ENCODE results near the gene EVI5L. TPM values are rescaled to one million over a fixed set of nuclear protein-coding genes. Genes with fewer than 3 reads are reported as not detected.

Gene EVI5L
- total RNA-seq, 4 donors from 2014 or later: 8.3 to 15.5 (median 11.9) TPM

DNA sequence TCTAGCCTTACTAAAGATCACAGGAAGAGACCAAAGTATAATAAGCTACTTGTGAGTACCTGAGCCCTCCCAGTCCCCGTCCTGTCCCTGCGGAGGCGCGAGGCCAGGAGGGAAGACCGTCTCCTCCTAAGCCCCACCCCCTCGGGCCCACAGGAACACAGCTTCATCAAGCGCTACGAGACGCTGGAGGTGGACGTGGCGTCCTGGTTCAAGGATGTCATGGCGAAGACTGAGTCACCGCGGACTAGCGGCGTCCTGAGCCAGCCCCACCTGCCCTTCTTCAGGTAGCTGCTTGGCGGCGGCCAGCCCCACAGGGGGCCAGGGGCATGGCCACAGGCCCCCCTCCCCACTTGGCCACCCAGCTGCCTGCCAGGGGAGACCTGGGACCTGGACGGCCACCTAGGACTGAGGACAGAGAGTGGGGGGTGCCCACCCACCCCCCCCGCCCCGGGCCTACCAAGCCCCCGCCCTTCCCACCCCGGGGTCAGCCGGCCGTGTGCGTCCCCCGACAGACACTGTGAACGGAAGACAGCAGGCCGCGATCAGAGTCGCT is 82.2 kb downstream of the EVI5L start:
- H3K36me3 ChIP-seq: peaks cover 30 to 56% (median 33%) of the 10 kb centered on the region in 3 donors
- 87 to 100% methylated on average over 4 to 14 of the region's 31 CpGs for WGBS, 2 donors
- H3K9me3 ChIP-seq: no peaks in the 10 kb centered on the region
- DNase-seq: no peak
- no peak for TF ChIP-seq POLR2A (IDR thresholded peaks at IDR 0.05)
- TF ChIP-seq, protein P1, sequence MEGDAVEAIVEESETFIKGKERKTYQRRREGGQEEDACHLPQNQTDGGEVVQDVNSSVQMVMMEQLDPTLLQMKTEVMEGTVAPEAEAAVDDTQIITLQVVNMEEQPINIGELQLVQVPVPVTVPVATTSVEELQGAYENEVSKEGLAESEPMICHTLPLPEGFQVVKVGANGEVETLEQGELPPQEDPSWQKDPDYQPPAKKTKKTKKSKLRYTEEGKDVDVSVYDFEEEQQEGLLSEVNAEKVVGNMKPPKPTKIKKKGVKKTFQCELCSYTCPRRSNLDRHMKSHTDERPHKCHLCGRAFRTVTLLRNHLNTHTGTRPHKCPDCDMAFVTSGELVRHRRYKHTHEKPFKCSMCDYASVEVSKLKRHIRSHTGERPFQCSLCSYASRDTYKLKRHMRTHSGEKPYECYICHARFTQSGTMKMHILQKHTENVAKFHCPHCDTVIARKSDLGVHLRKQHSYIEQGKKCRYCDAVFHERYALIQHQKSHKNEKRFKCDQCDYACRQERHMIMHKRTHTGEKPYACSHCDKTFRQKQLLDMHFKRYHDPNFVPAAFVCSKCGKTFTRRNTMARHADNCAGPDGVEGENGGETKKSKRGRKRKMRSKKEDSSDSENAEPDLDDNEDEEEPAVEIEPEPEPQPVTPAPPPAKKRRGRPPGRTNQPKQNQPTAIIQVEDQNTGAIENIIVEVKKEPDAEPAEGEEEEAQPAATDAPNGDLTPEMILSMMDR (IDR thresholded peaks at IDR 0.05): no peak
- H3K4me1 ChIP-seq: peaks cover 17 to 42% (median 24%) of the 10 kb centered on the region in 3 donors
- peaks cover 10 to 42% (median 21%) of the 10 kb centered on the region in 4 donors for H3K27me3 ChIP-seq
- intact Hi-C loops (cut with DNase I): no loop called here
- H3K27ac ChIP-seq: no peak overlapping the region
- H3K4me3 ChIP-seq: no peak overlapping the region

DNA sequence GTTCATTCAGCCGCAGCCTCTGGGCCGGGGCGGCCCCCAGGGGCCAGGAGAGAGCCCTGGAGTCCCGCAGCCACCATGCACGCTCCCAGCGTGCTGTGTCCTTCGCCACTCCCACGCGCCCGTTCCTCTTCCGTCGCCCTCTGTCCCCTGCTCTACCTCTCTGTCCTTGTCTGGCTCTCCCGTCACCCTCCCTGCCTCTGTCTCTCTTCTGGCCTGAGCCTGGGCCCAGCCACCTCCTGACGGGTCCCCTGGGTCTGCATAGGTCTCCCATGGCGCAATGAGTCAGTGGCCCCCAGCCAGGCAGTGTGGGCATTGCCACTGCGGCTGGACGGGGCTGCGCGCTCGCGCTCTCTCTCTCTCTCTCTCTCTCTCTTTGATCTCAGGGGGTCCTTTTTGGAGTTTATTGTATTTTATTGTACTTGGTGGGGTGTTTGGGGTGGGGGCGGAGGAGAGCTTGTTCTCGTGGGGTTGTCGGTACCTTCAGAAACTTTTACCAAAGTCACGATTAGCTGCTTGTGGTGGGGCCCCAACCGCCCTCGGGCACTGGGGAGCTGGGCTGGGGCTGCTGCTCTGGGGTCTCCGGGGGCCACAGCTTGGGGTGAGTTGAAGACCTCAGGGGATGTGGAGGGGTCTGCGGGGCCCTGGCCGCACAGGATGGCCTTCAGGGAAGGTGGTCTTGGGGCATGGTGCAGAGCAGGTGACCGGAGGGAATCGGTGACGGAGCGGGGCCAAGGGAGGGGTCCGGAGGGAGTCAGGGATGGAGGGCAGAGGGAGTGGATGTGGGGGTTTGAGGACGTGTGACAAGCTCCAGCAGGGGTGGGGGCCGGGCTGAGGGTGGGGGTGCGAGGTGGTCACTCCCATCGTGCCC is 82.9 kb downstream of the EVI5L start:
- WGBS, 2 donors: 91 to 93% methylated on average over 27 to 33 of the region's 39 CpGs
- H3K27me3 ChIP-seq: peaks cover 13 to 50% (median 24%) of the 10 kb centered on the region in 4 donors
- no peak overlapping the region for H3K27ac ChIP-seq
- DNase-seq: no peak
- TF ChIP-seq POLR2A (IDR thresholded peaks at IDR 0.05): no peak
- TF ChIP-seq, protein P1 (IDR thresholded peaks at IDR 0.05): no peak
- no peak overlapping the region for H3K4me3 ChIP-seq
- intact Hi-C loops (cut with DNase I): no loop called here
- H3K9me3 ChIP-seq: no peaks in the 10 kb centered on the region
- H3K36me3 ChIP-seq: peaks cover 30 to 54% (median 33%) of the 10 kb centered on the region in 3 donors
- peaks cover 20 to 42% (median 25%) of the 10 kb centered on the region in 3 donors for H3K4me1 ChIP-seq

DNA sequence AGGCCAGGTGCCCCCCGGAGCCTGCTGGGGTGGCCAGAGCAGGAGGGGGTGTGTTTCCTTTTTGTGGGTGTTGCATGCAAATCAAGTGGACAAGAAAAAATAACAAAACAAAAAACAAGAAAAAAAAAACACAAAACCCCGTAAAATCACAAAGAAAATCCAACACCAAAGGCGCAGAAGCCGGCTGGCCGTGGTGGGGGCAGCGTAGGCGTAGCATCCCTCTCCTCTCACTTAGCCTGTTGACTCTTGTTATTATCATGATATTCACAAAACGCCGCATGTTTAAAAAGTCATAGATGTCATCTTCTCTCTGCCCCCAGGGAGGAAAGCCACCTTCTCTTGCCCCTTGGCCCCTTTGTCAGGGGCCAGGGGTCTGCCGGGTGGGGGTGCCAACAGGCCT is 83.6 kb downstream of the EVI5L start:
- intact Hi-C loops (cut with DNase I): no loop called here
- H3K4me3 ChIP-seq: no peak overlapping the region
- H3K27ac ChIP-seq: no peak overlapping the region
- no peak for DNase-seq
- peaks cover 19 to 57% (median 24%) of the 10 kb centered on the region in 4 donors for H3K27me3 ChIP-seq
- peaks cover 30 to 52% (median 33%) of the 10 kb centered on the region in 3 donors for H3K36me3 ChIP-seq
- peaks cover 22 to 42% (median 22%) of the 10 kb centered on the region in 3 donors for H3K4me1 ChIP-seq
- TF ChIP-seq POLR2A (IDR thresholded peaks at IDR 0.05): no peak
- TF ChIP-seq, protein P1 (IDR thresholded peaks at IDR 0.05): no peak
- no peaks in the 10 kb centered on the region for H3K9me3 ChIP-seq
- 82 to 87% methylated on average over 9 to 10 of the region's 10 CpGs for WGBS, 2 donors

DNA sequence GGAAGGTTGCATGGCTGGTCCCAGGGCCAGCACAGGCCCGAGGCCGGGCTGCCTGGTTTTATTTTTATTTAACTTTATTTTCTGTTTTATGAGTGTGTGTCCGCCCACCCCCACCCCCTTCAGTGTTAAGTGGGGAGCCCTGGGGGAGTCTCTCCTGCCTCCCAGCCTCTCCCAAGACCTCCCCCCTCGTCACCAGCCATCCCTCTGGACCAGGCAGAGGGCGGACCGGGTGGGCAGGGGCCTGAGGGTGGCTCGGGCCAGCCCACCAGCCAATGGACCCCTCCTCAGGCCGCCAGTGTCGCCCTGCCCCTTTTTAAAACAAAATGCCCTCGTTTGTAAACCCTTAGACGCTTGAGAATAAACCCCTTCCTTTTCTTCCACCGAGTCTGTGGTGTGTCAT is 84.1 kb downstream of the EVI5L start:
- no peak overlapping the region for H3K4me3 ChIP-seq
- no peak overlapping the region for H3K27ac ChIP-seq
- H3K27me3 ChIP-seq: peaks cover 19 to 61% (median 24%) of the 10 kb centered on the region in 4 donors
- peaks cover 22 to 42% (median 26%) of the 10 kb centered on the region in 3 donors for H3K4me1 ChIP-seq
- intact Hi-C loops (cut with DNase I): no loop called here
- no peak for TF ChIP-seq POLR2A (IDR thresholded peaks at IDR 0.05)
- TF ChIP-seq, protein P1 (IDR thresholded peaks at IDR 0.05): no peak
- H3K36me3 ChIP-seq: peaks cover 30 to 48% (median 33%) of the 10 kb centered on the region in 3 donors
- WGBS, 2 donors: 52% methylated on average over 8 of the region's 12 CpGs; no CpG with 5 or more reads in 1 of the 2 donors
- no peak for DNase-seq
- H3K9me3 ChIP-seq: no peaks in the 10 kb centered on the region

Other genes starting within 250 kb of the EVI5L start
- 10 to 100 TPM in 2 of 4 donors, 1 to 10 TPM in 2; 9.3 to 45.5 (median 14.1) TPM for gene CAMSAP3, start 234.4 kb upstream of the EVI5L start, total RNA-seq
- gene XAB2, start 200.7 kb upstream of the EVI5L start, total RNA-seq: 10 to 100 TPM; 20.3 to 34.1 (median 27.8) TPM
- gene PET100, start 200.4 kb upstream of the EVI5L start, total RNA-seq: 10 to 100 TPM; 22.9 to 43.1 (median 25.7) TPM
- under 1 TPM in 2 of 4 donors, not detected in 2; 0.53 to 0.57 TPM for gene PCP2, start 196.5 kb upstream of the EVI5L start, total RNA-seq
- gene STXBP2, start 193.1 kb upstream of the EVI5L start, total RNA-seq: 10 to 100 TPM; 44.7 to 76.6 (median 55.2) TPM
- gene RETN, start 161.2 kb upstream of the EVI5L start, total RNA-seq: 10 to 100 TPM in 1 of 4 donors, not detected in 3; 28.1 TPM
- under 1 TPM in 2 of 4 donors, not detected in 2; 0.29 to 0.97 TPM for gene MCEMP1, start 153.1 kb upstream of the EVI5L start, total RNA-seq
- gene TRAPPC5, start 149.4 kb upstream of the EVI5L start, total RNA-seq: 10 to 100 TPM; 52.3 to 91.5 (median 77.4) TPM
- gene FCER2, start 128.1 kb upstream of the EVI5L start, total RNA-seq: not detected
- gene CLEC4G, start 98.1 kb upstream of the EVI5L start, total RNA-seq: 1 to 10 TPM in 2 of 4 donors, under 1 TPM in 1, not detected in 1; 0.18 to 3.2 (median 1.1) TPM
- gene CD209, start 82.7 kb upstream of the EVI5L start, total RNA-seq: 1 to 10 TPM in 2 of 4 donors, under 1 TPM in 1, not detected in 1; 0.40 to 4.9 (median 4.0) TPM
- not detected for gene CLEC4M, start 67.0 kb upstream of the EVI5L start, total RNA-seq
- gene PRR36, start 44.2 kb downstream of the EVI5L start, total RNA-seq: under 1 TPM in 2 of 4 donors, not detected in 2; 0.35 to 0.57 TPM
- 10 to 100 TPM in 2 of 4 donors, 1 to 10 TPM in 2; 7.6 to 17.0 (median 9.5) TPM for gene LRRC8E, start 58.3 kb downstream of the EVI5L start, total RNA-seq
- gene MAP2K7, start 73.7 kb downstream of the EVI5L start, total RNA-seq: 10 to 100 TPM in 3 of 4 donors, 1 to 10 TPM in 1; 8.6 to 17.3 (median 13.8) TPM
- gene TGFBR3L, start 84.6 kb downstream of the EVI5L start, total RNA-seq: not detected
- gene SNAPC2, start 90.1 kb downstream of the EVI5L start, total RNA-seq: 10 to 100 TPM in 1 of 4 donors, 1 to 10 TPM in 3; 6.2 to 10.9 (median 6.4) TPM
- 1 to 10 TPM in 1 of 4 donors, under 1 TPM in 2, not detected in 1; 0.35 to 2.7 (median 0.75) TPM for gene CTXN1, start 95.9 kb downstream of the EVI5L start, total RNA-seq
- 10 to 100 TPM; 36.4 to 52.6 (median 45.5) TPM for gene TIMM44, start 113.4 kb downstream of the EVI5L start, total RNA-seq
- gene ELAVL1, start 175.4 kb downstream of the EVI5L start, total RNA-seq: 10 to 100 TPM; 25.7 to 44.6 (median 34.5) TPM
- gene CCL25, start 222.5 kb downstream of the EVI5L start, total RNA-seq: not detected